ENCODE data around the gene ZNF695. TPM values are rescaled to one million over a fixed set of nuclear protein-coding genes. Genes with fewer than 3 reads are reported as not detected.

ZNF695 gene
- total RNA-seq, 1 donor from 2014 or later: 1.4 TPM

GRCh38 chr1:246971969-246972368, 35.9 kb downstream of the ZNF695 start:
- no peak for DNase-seq (ENCODE audit: low spot score)
- Mint-ChIP-seq H3K27ac (ENCODE audit: unreplicated experiment) (no peak overlapping the region), H3K4me1 (ENCODE audit: low read depth) (no peaks in the 10 kb centered on the region), H3K36me3 (ENCODE audit: low read depth) (peaks cover 13% of the 10 kb centered on the region), H3K4me3 (ENCODE audit: unreplicated experiment) (no peak overlapping the region), H3K9me3 (ENCODE audit: low read depth) (peaks cover 55% of the 10 kb centered on the region), H3K27me3 (ENCODE audit: low read depth) (no peaks in the 10 kb centered on the region)
- no peak for TF ChIP-seq CTCF (IDR thresholded peaks at IDR 0.05)

GRCh38 chr1:246971090-246971721, 36.7 kb downstream of the ZNF695 start:
- H3K36me3 Mint-ChIP-seq (ENCODE audit: low read depth): peaks cover 12% of the 10 kb centered on the region
- TF ChIP-seq CTCF (IDR thresholded peaks at IDR 0.05): peak; percentile 75

GRCh38 chr1:246969621-246970020, 38.2 kb downstream of the ZNF695 start:
- Mint-ChIP-seq H3K27ac (ENCODE audit: unreplicated experiment) (no peak overlapping the region), H3K9me3 (ENCODE audit: low read depth) (peaks cover 36% of the 10 kb centered on the region), H3K4me1 (ENCODE audit: low read depth) (no peaks in the 10 kb centered on the region), H3K27me3 (ENCODE audit: low read depth) (no peaks in the 10 kb centered on the region), H3K36me3 (ENCODE audit: low read depth) (peaks cover 5% of the 10 kb centered on the region), H3K4me3 (ENCODE audit: unreplicated experiment) (no peak overlapping the region)
- TF ChIP-seq CTCF (IDR thresholded peaks at IDR 0.05): no peak
- DNase-seq (ENCODE audit: low spot score): no peak

More at GRCh38 chr1:246971090-246971721, 36.7 kb downstream of the ZNF695 start:
- no peak for DNase-seq (ENCODE audit: low spot score)
- Mint-ChIP-seq H3K27ac (ENCODE audit: unreplicated experiment) (no peak overlapping the region), H3K4me3 (ENCODE audit: unreplicated experiment) (no peak overlapping the region), H3K4me1 (ENCODE audit: low read depth) (no peaks in the 10 kb centered on the region), H3K27me3 (ENCODE audit: low read depth) (no peaks in the 10 kb centered on the region), H3K9me3 (ENCODE audit: low read depth) (peaks cover 50% of the 10 kb centered on the region)

GRCh38 chr1:246966502-246966901, 41.4 kb downstream of the ZNF695 start:
- Mint-ChIP-seq H3K4me3 (ENCODE audit: unreplicated experiment) (no peak overlapping the region), H3K27ac (ENCODE audit: unreplicated experiment) (no peak overlapping the region), H3K27me3 (ENCODE audit: low read depth) (no peaks in the 10 kb centered on the region), H3K4me1 (ENCODE audit: low read depth) (no peaks in the 10 kb centered on the region), H3K9me3 (ENCODE audit: low read depth) (peaks cover 29% of the 10 kb centered on the region), H3K36me3 (ENCODE audit: low read depth) (peaks cover 6% of the 10 kb centered on the region)
- TF ChIP-seq CTCF (IDR thresholded peaks at IDR 0.05): no peak
- no peak for DNase-seq (ENCODE audit: low spot score)

- Mint-ChIP-seq H3K27ac (ENCODE audit: unreplicated experiment) (no peak overlapping the region), H3K4me1 (ENCODE audit: low read depth) (no peaks in the 10 kb centered on the region), H3K36me3 (ENCODE audit: low read depth) (peaks cover 1% of the 10 kb centered on the region), H3K4me3 (ENCODE audit: unreplicated experiment) (no peak overlapping the region), H3K27me3 (ENCODE audit: low read depth) (no peaks in the 10 kb centered on the region), H3K9me3 (ENCODE audit: low read depth) (peaks cover 6% of the 10 kb centered on the region)
- DNase-seq (ENCODE audit: low spot score): no peak
- TF ChIP-seq CTCF (IDR thresholded peaks at IDR 0.05): no peak
Observed at GRCh38 chr1:246959944-246960693, 47.7 kb downstream of the ZNF695 start.
